Breast epithelium (tissue), 3 donors: ENCODE measurements around the gene FZD4.
"Not testable (repeated sequence)": the region's sequence is repeated elsewhere in the genome, so short reads cannot be mapped to it uniquely, and the experiment has no call there.

Source experiments
- POLR2A ChIP-seq: fragments of 450-650 bp; IDR thresholded peaks from one replicate; pipeline ENCODE4 v1.6.1; 2016; ENCODE audit warnings: antibody characterized with exemption, mild to moderate bottlenecking, moderate library complexity
- POLR2AphosphoS5 ChIP-seq, 3 donors: sonication (generic); formaldehyde crosslinking; IDR thresholded peaks; one replicate each; pipeline ENCODE4 v1.6.1; 2017; ENCODE audit warnings: antibody characterized with exemption in 3 of 3
- TF ChIP-seq, protein P1 (sequence below), 3 donors: fragments of 450-650 bp; IDR thresholded peaks; one replicate each; pipeline ENCODE4 v1.5.1; 2016 to 2017; ENCODE audit warnings: antibody characterized with exemption in 3 of 3, mild to moderate bottlenecking in 3 of 3, moderate library complexity in 3 of 3

DNA sequence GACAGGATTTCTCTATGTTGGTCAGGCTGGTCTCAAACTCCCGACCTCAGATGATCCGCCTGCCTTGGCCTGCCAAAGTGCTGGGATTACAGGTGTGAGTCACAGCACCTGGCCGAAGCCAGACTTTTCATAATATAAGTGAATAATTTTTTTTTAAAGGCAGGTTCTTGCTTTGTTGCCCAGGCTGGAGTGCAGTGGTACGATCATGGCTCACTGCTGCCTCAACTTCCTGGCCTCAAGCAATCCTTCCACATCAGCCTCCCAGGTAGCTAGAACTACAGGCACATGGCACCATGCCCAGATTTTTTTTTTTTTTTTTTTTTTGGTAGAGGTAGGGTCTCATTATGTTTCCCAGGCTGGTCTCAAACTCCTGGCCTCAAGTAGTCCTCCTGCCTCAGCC is 49.1 kb upstream of the FZD4 start:
- TF ChIP-seq, protein P1, sequence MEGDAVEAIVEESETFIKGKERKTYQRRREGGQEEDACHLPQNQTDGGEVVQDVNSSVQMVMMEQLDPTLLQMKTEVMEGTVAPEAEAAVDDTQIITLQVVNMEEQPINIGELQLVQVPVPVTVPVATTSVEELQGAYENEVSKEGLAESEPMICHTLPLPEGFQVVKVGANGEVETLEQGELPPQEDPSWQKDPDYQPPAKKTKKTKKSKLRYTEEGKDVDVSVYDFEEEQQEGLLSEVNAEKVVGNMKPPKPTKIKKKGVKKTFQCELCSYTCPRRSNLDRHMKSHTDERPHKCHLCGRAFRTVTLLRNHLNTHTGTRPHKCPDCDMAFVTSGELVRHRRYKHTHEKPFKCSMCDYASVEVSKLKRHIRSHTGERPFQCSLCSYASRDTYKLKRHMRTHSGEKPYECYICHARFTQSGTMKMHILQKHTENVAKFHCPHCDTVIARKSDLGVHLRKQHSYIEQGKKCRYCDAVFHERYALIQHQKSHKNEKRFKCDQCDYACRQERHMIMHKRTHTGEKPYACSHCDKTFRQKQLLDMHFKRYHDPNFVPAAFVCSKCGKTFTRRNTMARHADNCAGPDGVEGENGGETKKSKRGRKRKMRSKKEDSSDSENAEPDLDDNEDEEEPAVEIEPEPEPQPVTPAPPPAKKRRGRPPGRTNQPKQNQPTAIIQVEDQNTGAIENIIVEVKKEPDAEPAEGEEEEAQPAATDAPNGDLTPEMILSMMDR (IDR thresholded peaks at IDR 0.05), result not testable (repeated sequence)
- TF ChIP-seq POLR2A; POLR2AphosphoS5 (IDR thresholded peaks at IDR 0.05): not testable (repeated sequence)
